Stimulated activated CD8-positive, alpha-beta memory T cell treated with anti-CD3 and anti-CD28 coated beads, Interleukin-15, amount 100 ng/mL, for 48 hours (primary cell): ENCODE data around the gene L3MBTL2.
"Not testable (repeated sequence)": the region's sequence is repeated elsewhere in the genome, so short reads cannot be mapped to it uniquely, and the experiment has no call there.

Source experiments
- DNase-seq, 2 donors: peaks; one replicate each; pipeline ENCODE4 v3.0.0-alpha.2; 2020; ENCODE audit warnings: low read depth in 2 of 2

L3MBTL2 gene

GRCh38 chr22:41240377-41241132, 35.4 kb downstream of the L3MBTL2 start, which contains the start of gene CHADL:
CHADL (minus strand) TSS chr22:41240931; CDS start chr22:41240881, 50 bp downstream.
- no peak for DNase-seq

- no peak for DNase-seq
Measured at GRCh38 chr22:41241133-41241676, 36.1 kb downstream of the L3MBTL2 start.

- DNase-seq, result no peak
Measured at GRCh38 chr22:41242396-41243117, 37.4 kb downstream of the L3MBTL2 start.

- no peak for DNase-seq
Measured at GRCh38 chr22:41243361-41243760, 38.2 kb downstream of the L3MBTL2 start.

- no peak for DNase-seq
Measured at GRCh38 chr22:41245917-41246499, 40.9 kb downstream of the L3MBTL2 start.

- no peak for DNase-seq
Measured at GRCh38 chr22:41247703-41248102, 42.6 kb downstream of the L3MBTL2 start.

- DNase-seq, result no peak
Measured at GRCh38 chr22:41248314-41248713, 43.2 kb downstream of the L3MBTL2 start.

GRCh38 chr22:41248758-41249157, 43.6 kb downstream of the L3MBTL2 start:
- no peak for DNase-seq

- DNase-seq, result no peak
Measured at GRCh38 chr22:41249442-41249841, 44.3 kb downstream of the L3MBTL2 start.

- no peak for DNase-seq
Measured at GRCh38 chr22:41250127-41250526, 45.0 kb downstream of the L3MBTL2 start.

GRCh38 chr22:41252365-41252764, 47.3 kb downstream of the L3MBTL2 start:
- no peak for DNase-seq

- DNase-seq, result no peak
Measured at GRCh38 chr22:41254230-41254629, 49.1 kb downstream of the L3MBTL2 start.

- no peak for DNase-seq
Measured at GRCh38 chr22:41256254-41257253, 51.4 kb downstream of the L3MBTL2 start.

GRCh38 chr22:41257696-41258095, 52.6 kb downstream of the L3MBTL2 start:
- DNase-seq, result no peak

- not testable (repeated sequence) for DNase-seq
Measured at GRCh38 chr22:41259756-41260155, 54.6 kb downstream of the L3MBTL2 start.

GRCh38 chr22:41260871-41261270, 55.8 kb downstream of the L3MBTL2 start:
- no peak for DNase-seq

- DNase-seq, result no peak
Measured at GRCh38 chr22:41261541-41262249, 56.6 kb downstream of the L3MBTL2 start.

GRCh38 chr22:41262250-41262765, 57.2 kb downstream of the L3MBTL2 start:
- DNase-seq, result no peak

GRCh38 chr22:41263704-41264103, 58.6 kb downstream of the L3MBTL2 start:
- DNase-seq, result no peak

GRCh38 chr22:41264408-41264941, 59.4 kb downstream of the L3MBTL2 start:
- no peak for DNase-seq
